PC-3 (cell line): ENCODE data around the gene TH. TPM values are rescaled to one million over a fixed set of nuclear protein-coding genes. Genes with fewer than 3 reads are reported as not detected.

Experiments used
- ATAC-seq: fragments of 200-7000 bp; cut with Tn5 transposase; 2 replicates; pipeline ENCODE4 v1.9.1; 2020; ENCODE audit warnings: mild to moderate bottlenecking, moderate library complexity
- BruUV-seq: library from RNA; stranded (reverse); fragments of 400-500 nt; replicated peaks from 2 replicates; lab custom pipeline; 2021; lab: Mats Ljungman, UMichigan
- CTCF ChIA-PET: fragments of 300-600 bp; sonication (Branson Sonifier 250); formaldehyde crosslinking; loops from one replicate; lab custom pipeline; 2022; ENCODE audit warnings: antibody characterized with exemption; lab: Charles Lee
- POLR2A ChIA-PET: fragments of 300-600 bp; sonication (Branson Sonifier 250); formaldehyde crosslinking; loops from one replicate; lab custom pipeline; 2022; ENCODE audit warnings: antibody characterized with exemption; ENCODE audit not compliant: unreplicated experiment; lab: Charles Lee
- DNase-seq: peaks from one replicate; pipeline ENCODE4 v3.0.0-alpha.2; 2015
- H2AFZ ChIP-seq: fragments of 300-600 bp; sonication (generic); 2 replicates; pipeline ENCODE4 v1.6.0; 2016; ENCODE audit warnings: antibody characterized with exemption, low read length
- H3F3A ChIP-seq: fragments of 300-600 bp; sonication (generic); one replicate; pipeline ENCODE4 v1.6.0; 2017; ENCODE audit warnings: antibody characterized with exemption, low read length, control low read depth, mild to moderate bottlenecking; ENCODE audit not compliant: unreplicated experiment
- H3K27ac ChIP-seq: fragments of 300-600 bp; sonication (generic); 2 replicates; pipeline ENCODE4 v1.5.1; 2016; ENCODE audit warnings: mild to moderate bottlenecking, low read length
- H3K27me3 ChIP-seq: fragments of 300-600 bp; sonication (generic); 2 replicates; pipeline ENCODE4 v1.6.1; 2016; ENCODE audit warnings: low read length, mixed read lengths
- H3K36me3 ChIP-seq: fragments of 300-600 bp; sonication (generic); 2 replicates; pipeline ENCODE4 v1.6.1; 2016; ENCODE audit warnings: low read depth, mixed run types, low read length, mixed read lengths
- H3K4me1 ChIP-seq: fragments of 300-600 bp; sonication (generic); 2 replicates; pipeline ENCODE4 v1.5.1; 2016; ENCODE audit warnings: low read length; ENCODE audit not compliant: insufficient read depth
- H3K4me2 ChIP-seq: fragments of 300-600 bp; sonication (generic); 2 replicates; pipeline ENCODE4 v1.6.0; 2016; ENCODE audit warnings: low read length
- H3K4me3 ChIP-seq: fragments of 300-600 bp; sonication (generic); 2 replicates; pipeline ENCODE4 v1.5.1; 2016; ENCODE audit warnings: mild to moderate bottlenecking, low read length, mixed read lengths
- H3K79me2 ChIP-seq: fragments of 300-600 bp; sonication (generic); 2 replicates; pipeline ENCODE4 v1.6.1; 2017; ENCODE audit warnings: low read length, mixed read lengths
- H3K9ac ChIP-seq: fragments of 300-600 bp; sonication (generic); 2 replicates; pipeline ENCODE4 v1.6.0; 2016; ENCODE audit warnings: mild to moderate bottlenecking, low read length
- H3K9me2 ChIP-seq: fragments of 300-600 bp; sonication (generic); replicated peaks from 2 replicates; pipeline ENCODE4 v1.6.1; 2016; ENCODE audit warnings: mixed run types, low read length, mixed read lengths
- H3K9me3 ChIP-seq: fragments of 300-600 bp; sonication (generic); 2 replicates; pipeline ENCODE4 v1.6.1; 2016; ENCODE audit warnings: low read length, mixed read lengths
- H4K20me1 ChIP-seq: fragments of 300-600 bp; sonication (generic); 2 replicates; pipeline ENCODE4 v1.6.1; 2016; ENCODE audit warnings: low read length, mixed read lengths
- EZH2 ChIP-seq: fragments of 300-600 bp; sonication (generic); IDR thresholded peaks from one replicate; pipeline ENCODE4 v1.6.1; 2017; ENCODE audit warnings: antibody characterized with exemption, mild to moderate bottlenecking, low read length; ENCODE audit not compliant: unreplicated experiment
- EZH2phosphoT487 ChIP-seq: fragments of 300-600 bp; sonication (generic); IDR thresholded peaks from 2 replicates; pipeline ENCODE4 v1.6.1; 2018; ENCODE audit warnings: mild to moderate bottlenecking, antibody characterized with exemption, low read length, borderline replicate concordance
- intact Hi-C: fragments of 100-400 bp; cut with micrococcal nuclease; formaldehyde crosslinking; loops from 2 replicates; pipeline ENCODE4 v1.9.0; 2023
- total RNA-seq: library from RNA; depleted of rRNA; stranded (reverse); fragments of >200 nt; gene quantifications from 2 replicates; pipeline ENCODE4 v1.2.3, GENCODE V29; 2014
- TF ChIP-seq, protein P1 (sequence below): fragments of 300-600 bp; sonication (generic); conservative IDR thresholded peaks from 2 replicates; pipeline ENCODE4 v1.5.1; 2017; ENCODE audit warnings: antibody characterized with exemption, low read depth, mild to moderate bottlenecking, low read length

The TH gene
- total RNA-seq, 1 experiment from 2014 or later, result 8.3 TPM

DNA sequence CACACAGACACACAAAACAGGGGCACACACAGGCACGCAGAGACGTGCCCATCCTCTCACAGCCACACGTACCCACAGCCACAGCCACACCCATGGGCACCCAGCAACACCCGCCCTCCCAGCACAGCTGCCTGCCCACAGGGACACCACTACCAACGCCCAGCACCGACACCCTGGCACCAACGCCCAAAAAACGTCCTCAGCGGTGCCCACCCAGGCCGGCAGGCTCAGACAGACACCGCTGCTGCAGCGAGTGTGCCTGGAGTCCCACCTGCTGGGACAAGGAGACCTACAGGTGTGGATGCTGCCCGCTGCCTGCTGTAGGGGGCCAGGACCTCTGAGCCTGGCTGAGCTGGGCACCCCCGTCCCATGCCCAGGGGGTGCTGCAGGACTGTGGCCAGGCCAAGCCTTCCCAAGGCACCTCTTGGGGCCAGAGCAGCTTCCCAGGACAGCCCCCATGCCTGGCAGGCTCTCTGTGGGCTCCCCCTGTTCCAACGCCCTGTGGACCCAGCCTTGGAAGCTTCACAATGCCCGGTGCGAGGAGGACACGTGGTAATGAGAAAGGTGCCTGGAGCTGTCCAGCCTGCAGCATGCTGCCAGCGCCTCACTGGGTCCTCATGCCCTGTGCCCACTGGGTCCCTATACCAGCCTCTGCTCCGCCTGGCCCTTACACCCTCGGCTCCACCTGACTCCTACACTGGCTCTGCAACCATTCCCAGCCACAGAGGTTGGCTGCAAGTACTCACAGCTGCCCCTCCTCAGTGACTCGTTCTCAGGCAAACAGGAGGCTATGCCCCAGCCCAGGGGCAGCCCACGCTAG is 45.8 kb upstream of the TH start:
- DNase-seq, result no peak
- Histone ChIP-seq H3K36me3 (no peaks in the 10 kb centered on the region), H3K4me1 (no peaks in the 10 kb centered on the region), H3K27me3 (no peaks in the 10 kb centered on the region; the same call in 1 of the 2 replicates), H3K9me2 (no peaks in the 10 kb centered on the region), H3K4me3 (no peak overlapping the region), H4K20me1 (no peaks in the 10 kb centered on the region), H3F3A (no peaks in the 10 kb centered on the region), H3K9me3 (no peaks in the 10 kb centered on the region), H3K4me2 (no peak overlapping the region), H3K27ac (no peak overlapping the region), H3K9ac (no peak overlapping the region), H3K79me2 (no peaks in the 10 kb centered on the region), H2AFZ (no peak overlapping the region)
- intact Hi-C loops, result no loop called here
- ChIA-PET CTCF (no interaction called here), POLR2A (no interaction called here)
- TF ChIP-seq, protein P1, sequence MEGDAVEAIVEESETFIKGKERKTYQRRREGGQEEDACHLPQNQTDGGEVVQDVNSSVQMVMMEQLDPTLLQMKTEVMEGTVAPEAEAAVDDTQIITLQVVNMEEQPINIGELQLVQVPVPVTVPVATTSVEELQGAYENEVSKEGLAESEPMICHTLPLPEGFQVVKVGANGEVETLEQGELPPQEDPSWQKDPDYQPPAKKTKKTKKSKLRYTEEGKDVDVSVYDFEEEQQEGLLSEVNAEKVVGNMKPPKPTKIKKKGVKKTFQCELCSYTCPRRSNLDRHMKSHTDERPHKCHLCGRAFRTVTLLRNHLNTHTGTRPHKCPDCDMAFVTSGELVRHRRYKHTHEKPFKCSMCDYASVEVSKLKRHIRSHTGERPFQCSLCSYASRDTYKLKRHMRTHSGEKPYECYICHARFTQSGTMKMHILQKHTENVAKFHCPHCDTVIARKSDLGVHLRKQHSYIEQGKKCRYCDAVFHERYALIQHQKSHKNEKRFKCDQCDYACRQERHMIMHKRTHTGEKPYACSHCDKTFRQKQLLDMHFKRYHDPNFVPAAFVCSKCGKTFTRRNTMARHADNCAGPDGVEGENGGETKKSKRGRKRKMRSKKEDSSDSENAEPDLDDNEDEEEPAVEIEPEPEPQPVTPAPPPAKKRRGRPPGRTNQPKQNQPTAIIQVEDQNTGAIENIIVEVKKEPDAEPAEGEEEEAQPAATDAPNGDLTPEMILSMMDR, result no peak
- no peak for TF ChIP-seq EZH2
- TF ChIP-seq EZH2phosphoT487, result no peak
- BruUV-seq, result no TSS peak
- no peak for ATAC-seq

DNA sequence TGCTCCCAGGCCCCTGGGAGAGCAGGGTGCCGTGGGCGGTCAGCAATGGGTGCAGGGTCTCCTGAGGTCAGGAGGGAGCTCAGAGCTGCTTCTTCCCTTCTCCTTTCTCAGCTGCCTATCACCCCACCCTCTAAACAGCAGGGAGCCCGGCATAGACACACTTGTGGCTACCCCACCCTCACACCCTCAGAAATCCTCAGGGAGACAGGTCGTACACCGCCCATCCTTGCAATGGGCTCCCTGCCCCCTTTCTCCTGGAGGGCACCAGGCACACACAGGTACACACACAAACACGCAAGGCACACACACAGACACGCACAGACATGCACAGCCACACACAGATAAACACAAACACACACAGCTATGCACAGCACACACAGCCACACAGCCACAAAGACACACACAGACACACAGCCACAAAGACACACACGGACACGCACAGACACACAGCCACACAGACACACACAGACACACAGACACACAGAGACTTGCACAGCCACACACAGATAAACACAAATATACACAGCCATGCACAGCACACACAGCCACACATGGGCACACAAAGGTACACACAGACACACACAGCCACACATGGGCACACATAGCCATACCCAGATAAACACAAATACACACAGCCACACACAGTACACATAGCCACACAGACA is 44.9 kb upstream of the TH start:
- ChIA-PET CTCF (no interaction called here), POLR2A (no interaction called here)
- Histone ChIP-seq H3K9me2 (no peaks in the 10 kb centered on the region), H3K36me3 (no peaks in the 10 kb centered on the region), H3K9ac (no peak overlapping the region), H3K27me3 (no peaks in the 10 kb centered on the region), H3K27ac (no peak overlapping the region), H3K4me3 (no peak overlapping the region), H3F3A (no peaks in the 10 kb centered on the region), H3K4me1 (no peaks in the 10 kb centered on the region), H4K20me1 (no peaks in the 10 kb centered on the region), H3K4me2 (no peak overlapping the region), H2AFZ (no peak overlapping the region), H3K79me2 (no peaks in the 10 kb centered on the region), H3K9me3 (no peaks in the 10 kb centered on the region)
- intact Hi-C loops, result no loop called here
- no TSS peak for BruUV-seq
- no peak for TF ChIP-seq EZH2phosphoT487
- TF ChIP-seq EZH2, result no peak
- TF ChIP-seq, protein P1, result no peak
- no peak for ATAC-seq
- DNase-seq, result no peak
